GM19468 (cell line): Measurements from ENCODE around the gene OR6J1.

ENCODE experiments used
- ATAC-seq: cut with Tn5 transposase; IDR thresholded peaks from one replicate; pipeline ENCODE4 v1.9.1; 2021; ENCODE audit warnings: mild to moderate bottlenecking, moderate library complexity, moderate number of reproducible peaks; ENCODE audit not compliant: unreplicated experiment; ENCODE audit errors: extremely low read depth

The OR6J1 gene

DNA sequence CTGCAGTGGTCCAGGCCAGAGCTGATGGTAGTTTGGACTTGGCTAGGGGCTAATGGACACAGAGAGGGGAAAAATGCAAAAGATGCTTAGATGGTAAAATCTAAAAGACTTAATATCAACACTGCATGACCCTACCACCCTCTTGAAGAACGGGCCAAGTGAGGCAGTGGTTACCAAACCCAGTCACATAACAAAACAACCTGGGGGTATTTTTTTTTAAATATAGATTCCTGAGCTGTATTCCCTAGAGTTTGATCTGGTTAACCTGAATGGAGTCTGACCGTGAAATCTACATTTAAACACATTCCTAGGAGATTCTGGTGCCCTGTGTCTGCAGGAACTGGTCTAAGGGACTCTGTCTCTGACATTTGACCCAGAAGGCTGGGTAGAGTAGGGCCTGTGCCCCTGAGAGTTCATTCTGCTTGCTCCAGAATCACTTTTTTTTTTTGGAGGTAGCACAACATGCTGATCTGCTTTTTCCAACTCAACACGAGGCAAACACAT is 30.4 kb downstream of the OR6J1 start:
- ATAC-seq: no peak

DNA sequence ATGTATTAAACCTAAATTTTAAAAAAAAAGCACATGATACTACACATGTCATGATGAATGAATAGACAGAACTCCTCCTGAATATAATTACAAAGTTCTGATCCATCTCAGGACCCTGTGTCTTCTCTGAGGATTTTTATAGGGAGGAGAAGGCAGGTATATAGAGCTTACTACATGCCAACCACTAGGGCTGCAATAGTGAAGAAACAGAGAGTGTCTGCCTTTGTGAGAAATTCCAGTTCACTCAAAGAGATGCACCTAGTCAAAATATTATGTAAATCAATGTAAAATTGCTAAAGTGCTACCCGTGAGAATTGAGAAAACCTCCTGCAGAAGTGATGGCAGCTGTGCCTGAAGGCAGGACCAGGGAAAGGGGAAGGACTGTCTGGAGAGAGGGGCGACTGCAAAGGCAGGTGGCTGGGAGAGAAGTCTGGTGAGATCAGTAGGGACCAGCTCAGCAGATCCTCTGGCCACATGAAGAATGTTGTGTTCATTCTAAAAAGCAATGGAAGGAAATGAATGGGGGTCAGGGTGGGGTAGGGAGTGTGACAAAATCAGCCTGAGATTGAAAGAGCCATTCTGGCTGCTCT is 31.0 kb downstream of the OR6J1 start:
- ATAC-seq: no peak

DNA sequence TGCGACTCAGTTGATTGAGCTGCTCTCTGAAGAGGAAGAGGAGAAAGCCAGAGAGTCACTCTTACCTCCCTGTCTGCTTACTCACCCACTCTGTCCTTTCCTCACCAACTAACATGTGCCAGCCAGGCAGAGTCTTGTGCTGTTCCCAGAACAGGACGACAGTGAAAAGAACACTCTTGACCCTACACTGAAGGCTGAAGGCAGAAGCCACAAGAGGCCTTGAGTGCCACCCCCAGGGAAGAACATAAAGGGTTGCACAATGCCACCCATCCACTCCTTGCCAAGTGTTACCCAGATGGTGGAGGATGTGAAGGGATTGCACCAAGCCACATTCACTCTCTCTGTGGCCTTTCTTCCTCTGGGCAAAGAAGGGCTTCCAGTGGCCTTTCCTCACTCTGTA is 33.2 kb downstream of the OR6J1 start:
- ATAC-seq: no peak

DNA sequence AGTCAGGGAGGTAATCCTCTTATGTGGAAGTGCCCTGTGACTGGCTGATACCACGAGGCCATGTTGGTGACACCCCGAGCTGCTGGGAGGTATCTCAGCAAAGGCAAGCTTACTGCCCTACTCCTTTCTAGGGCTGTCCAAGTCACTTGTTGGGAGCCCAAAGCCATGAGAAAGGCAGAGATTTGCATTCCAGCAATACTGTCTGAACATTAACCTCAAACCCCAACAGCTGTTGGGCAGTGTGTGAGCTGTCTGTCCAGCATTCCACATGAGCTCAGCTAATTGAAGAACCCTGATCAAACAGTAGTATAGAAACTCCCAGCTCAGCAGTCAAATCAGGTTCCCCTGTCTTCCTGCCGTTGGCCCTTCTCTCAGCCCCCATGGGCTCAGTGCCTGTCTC is 36.9 kb downstream of the OR6J1 start:
- ATAC-seq: no peak

DNA sequence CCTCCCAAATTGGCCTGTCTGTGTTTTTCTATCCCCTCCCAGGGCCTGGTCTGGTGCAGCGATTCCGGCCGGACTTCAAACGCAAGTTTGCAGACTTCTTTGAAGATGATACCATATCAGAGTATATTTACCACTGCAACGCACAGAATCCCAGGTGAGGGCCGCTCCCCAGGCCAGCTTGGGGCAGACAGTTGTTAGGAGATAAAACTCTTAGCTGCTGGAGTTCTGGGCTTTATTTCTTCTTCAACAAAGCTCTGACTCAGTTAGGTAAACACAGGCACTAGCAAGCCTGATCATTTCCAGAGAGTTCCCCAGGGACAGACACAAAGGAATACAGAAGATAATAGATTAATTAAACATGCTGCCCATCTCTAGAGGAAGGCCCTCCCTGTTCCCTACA is 37.8 kb downstream of the OR6J1 start:
- no peak for ATAC-seq

DNA sequence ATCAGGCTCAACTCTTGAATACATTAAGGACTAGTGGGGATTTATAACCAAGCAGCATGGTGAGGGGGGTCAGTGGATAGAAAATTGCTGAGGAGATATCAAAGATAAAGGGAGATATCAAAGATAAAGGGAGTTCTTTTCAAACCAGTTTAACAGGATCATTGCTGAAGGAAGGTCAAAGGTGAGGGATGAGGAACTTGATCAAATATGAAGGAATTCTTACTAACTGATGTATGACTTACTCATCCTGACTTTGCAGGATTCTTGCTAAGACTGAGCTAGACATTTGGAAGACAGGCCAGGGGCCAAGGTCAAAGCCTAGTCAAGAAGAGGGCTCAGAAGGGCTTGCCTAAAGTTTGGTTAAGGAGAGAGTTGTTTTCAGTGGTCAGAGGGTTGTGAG is 41.3 kb downstream of the OR6J1 start:
- ATAC-seq: no peak

DNA sequence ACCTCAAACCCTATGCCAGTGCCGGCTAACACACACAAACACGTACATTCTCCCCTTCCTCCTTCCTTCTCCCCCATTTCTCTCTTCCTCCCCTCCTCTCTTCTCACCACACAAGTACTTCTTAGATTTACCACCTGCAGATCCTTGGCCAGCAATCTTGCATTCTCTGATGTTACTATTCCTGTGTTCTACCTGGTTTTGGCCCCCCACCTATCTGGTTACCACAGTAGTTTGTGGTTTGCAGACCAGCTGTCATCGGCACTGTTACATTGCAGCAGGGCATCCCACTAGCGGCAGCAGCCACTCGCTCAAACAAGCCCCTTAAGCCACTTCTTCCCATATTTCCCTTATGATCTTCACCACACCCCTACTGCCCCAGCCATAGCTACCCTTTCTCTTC is 42.2 kb downstream of the OR6J1 start:
- no peak for ATAC-seq

DNA sequence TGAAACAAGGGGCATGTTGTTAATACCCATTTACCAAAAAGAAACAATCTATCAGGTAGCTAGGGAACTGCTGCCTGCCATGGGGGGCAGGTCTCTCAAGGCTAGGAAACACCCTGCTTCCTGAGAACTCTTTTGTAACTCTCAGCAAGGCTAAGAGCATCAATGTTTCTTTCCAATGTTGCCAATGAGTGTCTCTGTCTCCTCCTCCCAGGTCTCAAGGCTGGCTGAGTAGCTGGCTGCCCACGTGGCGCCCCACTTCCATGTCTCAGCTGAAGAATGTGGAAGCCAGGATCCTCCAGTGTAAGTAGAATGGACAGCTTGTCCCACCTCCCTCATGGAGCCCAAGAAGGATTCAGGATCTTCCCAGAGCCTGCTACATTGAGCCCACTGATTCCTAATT is 42.7 kb downstream of the OR6J1 start:
- no peak for ATAC-seq

DNA sequence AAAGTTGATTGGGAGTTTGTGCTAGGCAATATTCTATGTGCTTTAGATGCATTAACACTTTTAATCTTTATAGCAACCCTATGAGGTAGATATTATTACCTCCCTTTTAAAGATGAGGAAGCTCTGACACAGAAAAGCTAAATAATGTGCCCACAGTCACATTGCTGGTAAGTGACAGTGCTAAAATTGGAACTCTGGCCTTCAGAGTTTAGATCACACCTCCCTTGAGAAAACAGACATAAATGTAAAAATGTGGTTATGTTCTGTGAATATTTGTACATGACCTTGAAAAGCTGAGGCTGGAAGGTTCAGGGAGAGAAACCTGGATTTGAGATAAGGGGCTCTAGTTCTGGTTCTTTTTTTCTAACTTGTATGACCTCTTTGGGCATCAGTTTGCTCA is 44.1 kb downstream of the OR6J1 start:
- ATAC-seq: no peak

DNA sequence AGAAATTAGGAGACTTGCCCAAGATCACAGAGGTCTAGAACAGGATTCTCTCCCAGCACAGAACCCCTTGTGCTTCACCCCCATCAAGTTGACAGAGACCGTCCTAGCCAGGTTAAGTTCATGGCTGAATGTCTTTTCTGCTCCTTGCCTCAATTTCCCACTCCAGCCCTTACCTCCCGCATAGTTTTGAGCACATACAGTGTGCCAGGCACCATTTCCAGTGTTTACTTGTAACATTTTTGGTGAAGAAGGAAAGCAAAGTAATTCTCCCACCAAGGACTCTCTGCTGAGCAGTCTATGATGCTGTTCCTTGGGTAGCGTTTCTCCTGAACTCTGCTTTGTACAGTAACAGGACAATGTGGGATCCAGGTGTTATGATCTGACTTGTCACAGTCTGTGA is 44.8 kb downstream of the OR6J1 start:
- ATAC-seq: no peak

DNA sequence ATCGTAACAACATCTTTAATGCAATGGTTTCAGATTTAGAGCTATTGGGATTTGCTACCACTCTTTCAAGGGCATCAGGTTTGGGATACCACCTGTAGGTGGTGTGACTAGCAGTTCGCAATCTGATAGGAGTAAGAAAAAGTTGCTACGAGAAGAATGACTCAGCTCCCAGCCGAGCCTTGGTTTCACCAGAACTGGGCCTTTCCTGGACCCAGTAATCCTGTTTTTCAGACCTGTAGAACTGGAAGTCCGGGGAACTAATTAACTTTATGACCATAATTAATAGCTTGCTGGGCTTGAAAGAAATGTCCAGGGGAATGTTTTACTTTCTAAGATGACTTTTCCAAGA is 45.3 kb downstream of the OR6J1 start:
- ATAC-seq: no peak

DNA sequence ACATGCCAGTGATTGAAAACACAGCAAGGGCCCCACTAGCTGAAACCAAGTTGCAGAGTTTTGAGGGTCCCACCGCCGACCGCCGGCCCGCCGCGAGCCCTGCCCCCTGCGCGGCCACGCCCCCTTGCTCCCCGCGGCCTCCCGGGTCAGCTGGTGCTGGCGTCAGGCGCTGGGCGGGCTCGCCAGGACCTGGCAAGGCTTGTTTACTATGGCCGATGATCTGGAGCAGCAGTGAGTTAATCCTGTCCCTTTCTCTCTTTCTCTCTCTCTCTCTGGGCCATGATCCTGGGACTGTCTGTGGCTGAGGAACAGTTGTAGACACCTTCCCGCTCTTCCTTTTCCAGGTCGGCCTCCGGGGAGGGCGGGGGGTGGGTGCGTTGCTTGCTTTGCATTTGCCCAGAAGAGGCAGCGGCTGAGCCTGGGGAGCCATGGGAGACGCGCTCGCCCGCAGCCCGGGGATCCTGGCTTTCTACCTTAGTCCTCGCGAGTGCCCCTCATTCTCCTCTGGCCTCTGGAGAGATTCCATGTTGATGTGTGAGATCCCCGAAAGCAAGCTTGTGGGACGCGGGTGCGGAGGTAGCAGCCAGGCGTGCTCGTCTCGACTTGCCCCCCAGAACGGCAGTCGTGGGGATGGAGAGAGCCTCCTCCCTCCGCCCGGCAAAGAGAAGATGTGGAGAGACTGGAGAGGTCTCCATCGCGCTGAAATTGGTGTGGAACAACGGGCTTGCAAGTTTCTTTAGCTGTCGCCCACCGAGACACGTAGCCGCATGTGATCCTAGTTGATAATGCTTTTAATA is 45.9 kb downstream of the OR6J1 start, which contains the start of gene ABHD4:
TSS of gene ABHD4 (plus strand) at position 202 of the 797 bp plus-strand sequence. CDS start at position 209, 7 bp downstream.
- ATAC-seq: no peak

DNA sequence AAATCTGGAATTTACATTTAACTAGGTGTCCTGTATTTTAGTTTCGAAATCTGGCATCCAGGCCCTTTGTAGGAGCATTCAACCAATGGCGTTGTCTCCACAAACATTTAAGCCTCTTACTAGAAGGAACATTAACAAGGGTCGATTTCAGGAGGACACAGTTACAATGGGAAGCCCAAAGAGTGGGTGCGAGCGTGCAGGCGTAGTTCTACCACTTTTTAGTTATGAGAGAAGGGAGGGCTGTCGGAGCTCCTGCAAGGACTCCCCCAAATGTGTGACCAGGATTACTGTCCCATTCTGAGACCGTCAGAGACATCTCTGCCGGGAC is 46.4 kb downstream of the OR6J1 start:
- no peak for ATAC-seq

DNA sequence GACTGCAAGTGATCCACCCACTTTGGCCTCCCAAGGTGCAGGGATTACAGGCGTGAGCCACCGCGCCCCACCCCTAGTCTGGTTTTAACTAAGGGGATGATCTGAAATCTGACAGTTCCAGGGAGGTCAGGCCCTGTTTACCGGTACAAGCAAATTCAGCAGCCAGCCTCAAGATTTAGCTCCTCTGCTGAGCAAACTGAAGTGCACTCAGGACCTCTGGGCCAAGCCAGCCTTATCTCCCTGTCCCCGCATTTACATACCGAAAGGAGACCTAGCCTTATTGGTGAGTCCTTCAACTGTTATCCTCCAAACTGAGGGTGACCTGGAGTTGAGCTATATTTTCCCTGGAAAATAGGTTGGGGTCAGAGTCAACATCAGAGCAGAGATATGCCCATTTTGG is 46.9 kb downstream of the OR6J1 start:
- no peak for ATAC-seq

DNA sequence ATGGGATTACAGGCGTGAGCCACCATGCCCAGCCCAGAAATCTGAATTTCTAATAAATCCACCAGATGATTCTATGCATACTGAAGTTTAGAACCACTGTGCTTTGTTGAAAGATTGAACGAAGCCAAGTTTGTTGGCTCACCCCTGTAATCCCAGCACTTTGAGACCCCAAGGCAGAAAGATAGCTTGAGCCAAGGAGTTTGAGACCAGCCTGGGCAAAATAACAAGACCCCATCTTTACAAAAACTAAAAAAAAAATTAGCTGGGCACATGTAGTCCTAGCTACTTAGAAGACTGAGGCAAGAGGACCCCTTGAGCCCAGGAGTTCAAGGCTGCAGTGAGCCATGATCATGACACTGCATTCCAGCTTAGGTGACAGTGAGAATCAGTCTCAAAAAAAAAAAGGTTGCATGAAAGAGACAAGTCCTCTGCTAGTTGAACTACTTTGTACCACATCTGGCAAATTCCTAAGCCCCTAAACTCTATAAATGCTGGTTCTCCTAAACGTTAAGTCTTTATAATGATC is 47.7 kb downstream of the OR6J1 start:
- no peak for ATAC-seq

DNA sequence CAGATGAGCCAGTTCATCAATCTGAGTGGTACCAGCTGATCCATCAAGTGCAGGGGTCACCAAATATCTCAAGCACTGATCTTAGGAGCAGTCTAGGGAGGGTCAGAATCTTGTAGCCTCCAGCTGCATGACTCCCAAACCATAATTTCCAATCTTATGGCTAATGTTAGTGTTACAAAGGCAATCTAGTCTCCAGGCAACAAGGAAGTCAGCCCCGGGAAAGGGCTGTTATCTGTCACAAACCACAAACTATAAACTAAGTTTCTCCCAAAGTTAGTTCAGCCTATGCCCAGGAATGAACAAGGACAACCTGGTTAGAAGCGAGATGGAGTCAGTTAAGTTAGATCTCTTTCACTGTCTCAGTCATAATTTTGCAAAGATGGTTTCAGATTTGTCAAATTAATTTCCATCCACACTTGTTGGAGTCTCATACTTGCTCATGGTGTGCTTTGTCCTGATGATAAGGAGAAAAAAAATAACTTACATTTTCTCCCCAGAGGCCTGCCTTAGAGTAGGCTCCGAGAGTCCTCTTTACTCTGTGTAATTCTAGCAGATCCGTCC is 49.9 kb downstream of the OR6J1 start:
- no peak for ATAC-seq

DNA sequence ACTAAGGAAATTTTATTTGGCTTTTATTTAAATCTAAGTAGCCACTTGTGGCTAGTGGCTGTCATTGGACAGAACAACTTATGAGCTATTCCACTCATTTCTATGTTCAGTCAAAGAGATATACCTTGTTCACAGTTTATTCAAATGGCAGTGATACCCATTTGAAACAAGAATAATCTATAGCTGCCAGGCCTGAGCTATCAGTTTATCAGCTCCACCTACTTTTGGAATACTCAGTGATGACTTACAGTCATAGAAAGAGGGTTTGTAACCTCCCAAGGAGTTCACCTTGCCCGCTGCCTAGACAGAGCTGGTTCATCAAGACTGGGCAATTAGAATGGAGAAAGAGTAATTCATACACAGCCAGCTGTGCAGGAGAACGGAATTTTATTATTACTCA is 50.6 kb downstream of the OR6J1 start:
- ATAC-seq: no peak

DNA sequence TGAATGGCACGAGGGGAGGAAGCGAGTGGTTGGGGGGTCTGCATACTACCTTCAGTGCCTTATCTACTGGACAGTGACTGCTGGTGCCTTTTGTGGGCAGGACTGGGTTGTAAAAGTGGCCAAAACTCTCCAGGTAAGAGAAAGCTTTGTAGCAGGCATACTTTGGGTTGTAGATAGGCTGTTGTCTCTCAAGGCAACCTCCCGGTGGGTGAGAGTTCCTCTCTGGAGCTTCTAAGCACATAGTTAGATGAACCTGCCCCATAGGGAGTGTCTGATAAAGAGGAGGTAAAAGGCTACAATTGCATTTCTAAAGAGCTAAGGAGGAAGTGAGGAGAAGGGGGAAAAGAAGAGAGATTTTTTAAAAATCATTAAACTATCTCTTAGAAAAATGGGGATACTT is 51.0 kb downstream of the OR6J1 start:
- no peak for ATAC-seq

DNA sequence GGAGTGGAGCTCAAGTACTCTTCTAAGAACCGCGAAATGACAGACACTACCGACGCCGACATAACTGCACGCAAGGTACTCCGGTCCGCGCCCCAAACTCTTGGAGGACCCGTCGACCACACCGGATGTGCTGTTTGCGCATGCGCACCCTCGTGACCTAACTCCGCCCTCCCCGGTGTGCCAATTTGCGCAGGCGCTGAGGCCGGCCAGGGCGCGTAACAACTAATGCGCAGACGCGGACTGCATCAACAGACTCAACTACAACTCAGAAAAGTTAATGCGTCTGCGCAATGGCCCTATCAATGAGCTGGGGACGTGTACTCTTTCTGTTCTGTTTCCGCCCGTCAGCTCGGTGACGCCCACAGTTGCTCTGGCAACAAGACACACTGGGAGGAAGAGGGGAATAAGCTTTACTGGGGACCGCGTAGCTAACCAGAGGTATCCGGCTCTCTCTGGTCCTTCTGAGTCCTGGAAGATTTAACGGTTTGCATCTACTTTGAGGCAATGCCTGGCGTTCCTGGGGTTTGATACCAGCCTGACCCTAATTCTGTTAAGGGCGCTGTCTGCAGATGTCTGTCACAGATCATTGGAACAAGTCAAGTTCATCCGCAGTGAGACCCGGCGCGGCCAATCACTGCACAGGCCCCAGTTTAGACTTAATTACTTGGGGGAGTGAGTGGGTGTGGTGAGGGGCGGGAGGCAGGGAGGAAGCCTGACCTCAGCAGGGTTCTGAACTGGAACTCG is 54.9 kb downstream of the OR6J1 start, which contains the start of gene DAD1:
TSS of gene DAD1 (minus strand) at position 129 of the 744 bp plus-strand sequence. CDS start at position 62, 67 bp downstream.
- ATAC-seq: peak; percentile 74

DNA sequence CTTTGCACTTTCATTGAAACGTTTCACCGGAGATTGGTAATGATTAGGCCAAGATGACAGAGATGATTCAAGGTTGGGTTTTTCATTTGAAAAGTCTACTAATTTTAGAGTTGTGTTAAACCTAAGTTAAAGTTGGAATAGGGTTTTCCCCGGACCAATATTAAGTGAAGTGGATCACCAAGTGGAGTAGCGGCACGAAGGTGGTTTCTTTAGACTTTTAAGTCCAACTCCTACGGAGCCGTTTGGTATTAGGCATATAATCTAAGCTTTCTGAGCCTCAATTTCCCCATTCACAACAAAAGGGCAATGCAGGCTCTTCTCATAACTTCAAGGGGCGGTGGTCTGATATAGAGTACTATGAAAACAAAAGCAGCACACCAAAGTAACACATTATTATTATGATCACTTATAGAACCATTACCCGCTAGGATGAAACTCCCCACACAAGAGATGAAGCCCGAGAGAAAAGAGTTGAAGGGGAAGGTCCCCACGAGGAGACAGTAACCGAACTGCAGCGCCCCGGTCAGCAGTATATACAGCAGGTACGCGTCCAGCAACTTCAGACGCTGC is 55.5 kb downstream of the OR6J1 start:
- ATAC-seq: no peak
